Transverse colon (tissue), 4 donors: ENCODE measurements around the gene MBP.

Source experiments
- EP300 ChIP-seq: sonication (generic); formaldehyde crosslinking; IDR thresholded peaks from one replicate; pipeline ENCODE4 v1.6.1; 2017; ENCODE audit warnings: antibody characterized with exemption, low read depth
- POLR2A ChIP-seq: fragments of 450-650 bp; IDR thresholded peaks from one replicate; pipeline ENCODE4 v1.6.1; 2016; ENCODE audit warnings: antibody characterized with exemption, mild to moderate bottlenecking, moderate library complexity
- POLR2AphosphoS5 ChIP-seq, 3 donors: sonication (generic); formaldehyde crosslinking; IDR thresholded peaks; one replicate each; pipeline ENCODE4 v1.6.1; 2016; ENCODE audit warnings: antibody characterized with exemption in 3 of 3
- TF ChIP-seq, protein P1 (sequence below), 5 experiments: fragments of 200-600 bp in 3 of 5; fragments of 450-650 bp in 2 of 5; sonication (generic) in 3 of 5; IDR thresholded peaks; 1 replicate in 2 of 5; 2 replicates in 3 of 5; pipeline ENCODE4 v1.5.1; 2016 to 2017; ENCODE audit warnings: antibody characterized with exemption in 5 of 5, inconsistent platforms in 3 of 5, mild to moderate bottlenecking in 2 of 5, moderate library complexity in 1 of 5

- TF ChIP-seq POLR2AphosphoS5 (IDR thresholded peaks at IDR 0.05) (no peak), POLR2A (no peak), EP300 (no peak)
- TF ChIP-seq, protein P1, sequence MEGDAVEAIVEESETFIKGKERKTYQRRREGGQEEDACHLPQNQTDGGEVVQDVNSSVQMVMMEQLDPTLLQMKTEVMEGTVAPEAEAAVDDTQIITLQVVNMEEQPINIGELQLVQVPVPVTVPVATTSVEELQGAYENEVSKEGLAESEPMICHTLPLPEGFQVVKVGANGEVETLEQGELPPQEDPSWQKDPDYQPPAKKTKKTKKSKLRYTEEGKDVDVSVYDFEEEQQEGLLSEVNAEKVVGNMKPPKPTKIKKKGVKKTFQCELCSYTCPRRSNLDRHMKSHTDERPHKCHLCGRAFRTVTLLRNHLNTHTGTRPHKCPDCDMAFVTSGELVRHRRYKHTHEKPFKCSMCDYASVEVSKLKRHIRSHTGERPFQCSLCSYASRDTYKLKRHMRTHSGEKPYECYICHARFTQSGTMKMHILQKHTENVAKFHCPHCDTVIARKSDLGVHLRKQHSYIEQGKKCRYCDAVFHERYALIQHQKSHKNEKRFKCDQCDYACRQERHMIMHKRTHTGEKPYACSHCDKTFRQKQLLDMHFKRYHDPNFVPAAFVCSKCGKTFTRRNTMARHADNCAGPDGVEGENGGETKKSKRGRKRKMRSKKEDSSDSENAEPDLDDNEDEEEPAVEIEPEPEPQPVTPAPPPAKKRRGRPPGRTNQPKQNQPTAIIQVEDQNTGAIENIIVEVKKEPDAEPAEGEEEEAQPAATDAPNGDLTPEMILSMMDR (IDR thresholded peaks at IDR 0.05): no peak
Measured at GRCh38 chr18:77073336-77074093, 59.1 kb downstream of the MBP start.
